ENCODE results near the gene PDE4D.

GRCh38 chr5:59919484-59919883, 26.0 kb upstream of the PDE4D start:
- no peak for TF ChIP-seq EZH2 (IDR thresholded peaks at IDR 0.05; ENCODE audit: borderline replicate concordance, insufficient read depth, low read depth, low read length, poor library complexity, severe bottlenecking)
- TF ChIP-seq CTCF (IDR thresholded peaks at IDR 0.05), result no peak
